ENCODE results near the gene SORCS3.

SORCS3 gene

DNA sequence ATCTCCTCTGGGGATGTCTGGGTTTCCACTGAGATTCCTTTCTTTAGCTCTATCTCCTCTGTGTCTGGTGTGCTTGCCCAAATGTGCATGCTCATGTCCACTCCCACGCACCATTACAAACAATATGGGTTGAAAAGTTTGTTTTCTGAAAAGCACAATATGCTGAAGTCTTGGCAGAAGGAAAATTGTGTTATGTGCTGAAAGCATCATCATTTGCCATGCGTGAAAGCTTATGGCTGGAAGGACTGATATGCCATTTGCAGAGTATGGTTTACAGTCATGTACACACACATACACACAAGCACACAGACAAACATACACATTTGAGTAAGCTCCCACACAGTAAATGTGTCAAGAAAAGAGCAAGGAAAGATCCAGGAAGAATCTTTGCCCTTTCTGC lies 231.6 kb downstream of the SORCS3 start:
- DNase-seq: no peak

DNA sequence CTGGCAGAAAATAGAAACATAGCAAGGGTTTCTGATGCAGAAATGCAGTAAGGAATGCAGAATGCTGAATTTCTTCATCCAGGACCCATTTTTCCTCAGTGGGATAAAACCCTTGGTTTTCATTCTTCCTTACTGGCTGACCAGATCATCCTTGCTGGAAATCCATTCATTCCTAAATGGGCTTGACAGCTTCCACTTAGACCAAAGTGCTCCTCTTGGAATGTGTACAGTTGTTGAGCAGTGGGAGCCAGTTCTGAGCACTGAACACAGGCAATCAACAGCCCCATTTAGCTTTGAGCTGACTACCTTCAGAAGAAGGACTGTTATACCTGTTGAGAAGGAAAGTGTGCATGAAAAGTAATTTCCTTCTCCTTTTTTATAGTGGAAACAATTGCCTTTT lies 232.1 kb downstream of the SORCS3 start:
- no peak for DNase-seq

DNA sequence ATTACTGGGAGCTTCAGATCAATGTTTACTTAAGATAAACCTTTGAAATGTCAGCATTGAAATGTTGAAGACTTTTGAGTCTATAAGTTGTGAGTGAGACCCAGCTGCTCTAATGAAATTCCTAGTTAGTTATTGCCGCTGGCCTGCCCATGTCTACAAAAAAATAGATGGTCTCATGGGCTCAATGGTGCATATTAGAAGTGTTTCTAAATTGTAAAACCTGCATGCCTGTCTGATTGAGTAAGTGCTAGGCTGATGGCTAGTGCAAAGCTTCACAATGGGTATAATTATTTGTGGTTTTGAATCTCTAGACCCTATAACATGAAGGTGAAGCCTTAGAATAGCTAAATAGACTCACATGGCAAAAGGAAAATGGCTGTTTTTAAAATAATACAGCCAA lies 234.5 kb downstream of the SORCS3 start:
- no peak for DNase-seq

DNA sequence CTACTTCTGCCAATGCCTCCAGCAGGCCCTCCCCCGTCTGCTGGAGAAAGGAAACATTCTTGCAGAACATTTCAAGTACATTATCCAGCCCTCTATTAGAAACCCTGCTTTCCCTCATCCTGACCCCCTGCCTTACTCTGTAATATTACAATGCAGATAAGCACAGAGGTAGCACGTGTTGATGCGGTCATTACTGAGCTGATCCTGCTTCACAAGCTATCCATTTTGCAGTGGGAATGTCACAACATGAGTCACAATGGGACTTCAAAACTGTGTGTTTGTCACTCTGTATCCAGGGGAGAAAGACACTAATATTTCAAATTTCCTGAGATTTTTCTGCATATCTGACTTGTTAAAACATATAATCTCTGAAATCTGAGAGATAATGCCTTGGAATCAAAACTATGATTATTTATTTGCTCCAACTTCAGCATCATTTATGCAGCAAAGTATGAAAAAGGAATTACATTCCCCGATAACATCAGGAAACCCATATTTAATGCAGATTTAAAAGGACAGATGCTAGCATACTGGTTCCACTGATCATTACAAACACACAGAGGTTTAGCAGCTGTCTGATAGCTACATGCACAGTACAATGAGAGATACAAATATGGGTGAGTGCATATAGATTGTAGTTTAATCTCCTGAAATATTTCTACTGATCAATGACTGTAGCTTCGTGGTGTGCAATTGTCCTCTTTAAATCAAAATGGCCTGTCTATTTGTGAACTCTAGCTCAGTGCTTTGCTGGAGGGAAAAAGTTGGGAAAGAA lies 239.7 kb downstream of the SORCS3 start:
- DNase-seq: no peak

DNA sequence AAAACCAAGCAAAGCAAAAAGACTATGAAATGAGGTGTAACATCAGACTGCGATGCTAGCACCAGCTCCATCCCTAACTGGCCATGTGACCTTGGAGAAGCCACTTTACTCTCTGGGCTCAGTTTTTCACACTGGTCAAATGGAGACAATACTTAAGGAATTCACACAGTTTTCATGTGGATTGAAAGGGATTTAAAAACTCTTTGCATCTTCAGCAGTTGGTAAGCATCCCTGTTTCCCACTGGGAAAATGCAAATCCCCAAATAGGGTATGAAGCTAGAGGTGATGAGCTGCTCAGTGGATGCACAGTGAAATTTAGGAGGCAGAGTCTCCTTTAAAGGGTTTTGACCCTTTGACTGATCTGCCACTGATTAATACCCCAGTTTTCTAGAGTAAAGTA lies 240.7 kb downstream of the SORCS3 start:
- DNase-seq: no peak

DNA sequence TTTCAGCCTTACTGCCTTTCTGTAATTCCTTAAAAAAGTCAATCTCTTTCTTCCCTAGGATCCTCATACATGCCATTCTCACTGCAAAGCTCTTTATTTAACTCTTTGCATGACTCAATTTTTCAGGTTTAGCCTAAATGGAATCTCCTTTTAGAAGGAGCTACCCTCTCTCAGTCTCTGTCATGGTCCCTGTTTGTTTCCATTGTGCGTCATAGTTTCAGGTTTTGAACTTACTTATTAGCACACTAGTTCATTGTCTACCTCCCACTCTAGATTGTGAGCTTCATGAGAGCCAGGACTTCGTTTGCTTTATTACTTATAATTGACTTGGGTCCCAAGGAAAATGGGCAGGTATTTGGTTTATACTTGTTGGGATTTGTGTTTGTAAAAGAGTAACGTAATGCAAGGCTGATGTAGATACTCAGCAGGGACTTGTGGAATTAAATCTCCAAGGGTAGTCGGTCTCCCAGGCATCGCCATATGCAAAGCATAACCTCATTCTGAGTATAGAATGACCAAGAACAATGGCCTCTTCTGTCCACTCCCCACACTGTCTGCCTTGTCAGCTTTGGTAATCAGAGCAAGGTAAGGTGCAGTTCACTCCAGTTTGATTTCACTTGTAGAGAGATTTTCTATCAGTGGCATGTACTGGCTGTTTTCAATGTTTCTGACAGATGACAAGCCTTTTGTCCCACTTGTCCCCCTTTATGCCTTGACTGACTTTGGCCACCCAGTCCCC lies 252.0 kb downstream of the SORCS3 start:
- DNase-seq: no peak

DNA sequence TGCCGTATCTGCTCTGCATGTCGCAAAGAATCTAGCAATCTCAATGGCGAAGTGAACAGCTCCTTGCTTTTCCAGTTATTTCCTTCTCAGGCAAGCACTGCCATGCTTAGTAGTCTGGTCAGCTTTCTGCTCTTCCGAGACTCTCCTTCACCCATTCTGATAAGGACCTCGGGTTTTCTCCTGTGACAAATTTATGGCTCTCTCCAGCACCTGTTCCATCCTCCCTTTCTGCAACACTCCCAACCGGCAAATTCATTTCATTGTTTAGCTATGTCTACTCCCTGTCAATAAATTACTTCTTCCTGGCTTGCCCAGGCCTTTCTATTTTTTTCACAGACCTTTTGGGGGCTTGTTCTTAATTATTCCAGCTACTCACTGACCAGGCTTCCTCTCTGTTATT lies 252.6 kb downstream of the SORCS3 start:
- no peak for DNase-seq

DNA sequence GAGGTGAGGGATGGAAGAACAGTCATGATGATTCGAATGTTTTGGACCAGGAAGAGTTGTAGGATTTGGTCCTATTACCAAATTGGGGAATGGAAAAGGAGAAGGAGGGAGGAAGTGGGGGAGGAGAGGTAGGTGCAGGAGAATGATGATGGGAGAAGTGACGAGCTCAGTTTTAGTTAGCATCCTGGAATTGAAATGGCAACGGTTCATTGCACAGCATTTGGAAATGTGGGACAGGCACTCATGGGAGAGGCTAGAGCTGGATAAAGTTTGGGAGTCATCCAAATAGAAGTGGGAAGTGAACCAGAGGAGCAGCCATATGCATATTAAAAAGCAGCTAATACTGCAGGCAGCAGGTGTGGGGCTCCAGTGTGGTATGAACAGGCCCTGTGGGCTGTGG lies 253.6 kb downstream of the SORCS3 start:
- DNase-seq: no peak

DNA sequence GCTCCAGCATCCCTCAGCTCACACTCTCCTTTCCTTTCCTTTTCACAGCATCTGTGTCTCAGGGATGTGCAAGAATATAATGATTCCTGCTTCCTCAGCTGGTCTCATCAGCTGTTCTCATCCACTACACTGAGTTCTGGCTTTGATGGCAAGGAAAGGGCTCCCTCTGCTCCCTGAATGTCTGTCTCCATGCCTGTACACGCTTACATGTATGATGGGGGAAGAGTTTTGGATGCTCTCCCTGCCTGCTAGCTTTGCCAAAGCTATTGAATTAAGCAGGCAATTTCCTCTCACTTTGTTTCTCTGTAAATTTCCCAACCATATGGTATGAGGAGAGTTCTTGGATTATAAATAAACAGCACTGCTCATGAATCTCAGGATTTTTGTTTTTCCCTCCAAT lies 254.5 kb downstream of the SORCS3 start:
- DNase-seq: no peak

DNA sequence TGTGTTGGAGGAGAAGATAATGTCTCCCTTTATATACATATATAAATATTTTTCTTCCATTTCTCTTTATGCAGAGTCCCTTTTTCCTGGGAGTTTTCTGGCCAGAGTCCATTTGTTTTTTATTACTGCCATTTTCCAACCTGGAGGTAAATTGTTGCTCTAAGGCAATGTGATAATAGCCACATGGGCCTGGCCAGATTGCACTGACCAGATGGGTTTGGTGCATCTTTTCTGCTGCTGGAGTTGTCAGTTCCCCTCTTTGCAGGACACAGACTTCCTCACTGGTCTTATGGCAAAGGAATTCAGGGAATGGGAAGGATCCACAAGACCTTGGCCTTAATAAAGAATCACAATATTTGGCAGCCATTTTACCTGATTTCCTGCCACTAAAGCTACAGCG lies 254.9 kb downstream of the SORCS3 start:
- no peak for DNase-seq

DNA sequence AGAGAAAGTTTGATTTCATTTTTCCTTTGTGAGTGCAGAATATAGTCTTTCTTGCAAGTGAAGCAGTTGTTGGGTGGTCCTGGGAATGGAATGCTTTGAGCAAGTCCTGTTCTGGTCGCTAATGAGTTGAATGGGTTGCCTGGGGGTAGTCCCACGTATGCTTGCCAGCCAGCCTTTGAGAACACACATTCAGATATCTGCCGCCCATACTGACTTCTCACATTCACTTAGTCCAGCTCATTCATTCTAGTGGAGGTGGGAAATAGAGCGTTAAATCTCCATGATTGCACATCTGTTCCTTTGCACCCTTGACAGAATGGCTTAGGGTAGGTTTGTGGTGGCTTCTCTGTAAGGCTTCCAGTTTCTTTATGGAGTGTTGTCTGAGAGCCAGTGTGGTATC lies 256.6 kb downstream of the SORCS3 start:
- no peak for DNase-seq

DNA sequence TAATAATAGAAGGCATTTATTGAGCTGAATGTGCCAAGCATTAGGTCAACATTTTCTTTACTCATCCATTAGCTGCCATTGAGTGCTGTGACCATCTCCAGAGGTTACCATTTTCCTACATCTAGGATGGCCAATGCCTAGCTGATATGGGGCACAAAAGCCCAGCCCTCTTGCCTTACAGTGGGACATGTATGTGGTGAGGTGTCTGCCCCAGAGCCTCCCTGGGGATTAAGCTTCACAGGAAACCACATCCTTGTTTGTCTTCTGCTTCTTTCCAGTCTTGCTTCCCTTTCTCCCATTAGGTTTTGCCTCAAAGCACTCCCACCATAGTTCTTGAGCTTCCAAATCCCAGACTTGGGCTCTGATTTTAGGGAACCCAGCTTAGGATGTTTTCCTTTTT lies 258.7 kb downstream of the SORCS3 start:
- DNase-seq: no peak

DNA sequence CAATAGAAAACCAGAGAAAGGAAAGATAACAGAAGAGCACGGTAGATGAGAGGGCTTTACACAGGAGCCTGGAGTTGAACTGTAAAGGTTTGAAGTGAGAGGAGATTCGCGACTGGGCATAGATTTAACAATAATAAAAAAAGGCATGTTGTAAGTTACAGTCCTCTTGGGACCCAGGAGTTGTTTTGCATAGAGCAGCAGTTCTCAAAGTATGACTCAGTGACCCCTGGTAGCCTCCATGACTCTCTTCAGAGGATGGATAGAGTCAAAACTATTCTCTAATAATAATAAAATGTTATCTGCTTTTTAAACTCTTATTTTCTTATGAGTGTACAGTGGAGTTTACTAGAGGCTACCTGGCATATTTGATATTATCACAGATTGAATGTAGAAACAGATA lies 262.3 kb downstream of the SORCS3 start:
- no peak for DNase-seq

DNA sequence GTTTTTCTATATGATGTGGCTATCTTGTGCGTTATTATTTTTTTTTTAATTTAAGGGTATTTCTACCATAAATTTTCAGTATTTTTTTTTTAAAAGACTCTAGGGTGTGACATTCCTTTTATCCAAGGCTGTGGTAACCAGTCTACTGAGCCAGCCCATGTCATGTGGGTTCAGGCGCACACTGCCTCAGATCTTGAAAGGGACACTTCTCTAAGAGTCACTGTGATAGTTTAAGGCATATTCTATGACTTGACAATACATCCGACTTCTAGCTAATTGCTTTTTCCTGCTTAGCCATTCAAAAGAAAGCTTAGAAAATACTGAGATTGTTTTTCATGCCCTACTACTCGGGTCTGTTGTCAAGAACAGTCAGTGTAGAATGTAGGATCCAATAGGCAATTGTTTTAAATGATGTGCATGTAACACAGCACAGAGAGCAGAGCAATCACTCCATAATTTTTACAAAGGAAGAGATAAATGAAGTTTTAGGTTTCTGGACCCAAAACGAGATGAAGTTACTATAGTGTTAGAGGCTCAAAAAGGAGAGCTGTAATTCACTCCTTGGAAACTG lies 263.7 kb downstream of the SORCS3 start:
- DNase-seq: no peak

DNA sequence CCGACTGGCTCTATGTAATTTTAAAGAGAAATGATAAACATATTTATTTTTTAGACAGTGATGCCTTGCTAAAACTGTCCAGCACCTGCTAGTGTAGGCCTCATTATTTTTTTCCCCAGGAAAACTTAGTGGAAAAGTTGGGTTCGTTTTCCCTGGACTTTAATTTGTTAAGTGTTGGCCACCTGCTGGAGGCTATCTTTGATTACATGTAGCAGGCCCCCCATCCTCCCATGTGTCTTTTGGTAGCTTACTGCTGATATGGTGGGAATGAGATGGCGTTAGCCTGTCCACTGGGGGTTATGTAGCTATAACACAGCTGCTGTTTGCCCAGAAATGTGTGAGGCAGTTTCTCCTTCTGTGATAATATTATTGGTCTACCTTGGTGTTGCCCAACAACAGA lies 265.0 kb downstream of the SORCS3 start:
- no peak for DNase-seq

DNA sequence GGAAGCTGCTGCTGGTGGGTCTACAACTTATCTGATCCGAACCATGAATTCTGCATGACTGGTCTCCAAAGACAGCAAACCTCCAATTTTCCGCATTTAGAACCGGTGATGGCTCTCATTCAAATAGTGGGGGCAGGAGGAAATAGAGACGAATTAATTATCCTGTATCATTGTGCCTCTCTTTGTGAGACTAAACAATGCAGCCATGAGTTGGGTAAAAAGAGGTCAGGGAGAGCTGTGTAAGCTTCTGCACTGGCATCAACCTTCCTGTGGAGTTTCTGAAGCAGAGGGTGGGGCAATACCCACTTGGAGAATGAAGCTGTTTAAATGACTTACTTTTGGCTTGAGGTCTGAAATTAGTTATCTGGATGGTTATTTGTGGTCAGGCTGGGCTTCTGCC lies 266.4 kb downstream of the SORCS3 start:
- DNase-seq: no peak

DNA sequence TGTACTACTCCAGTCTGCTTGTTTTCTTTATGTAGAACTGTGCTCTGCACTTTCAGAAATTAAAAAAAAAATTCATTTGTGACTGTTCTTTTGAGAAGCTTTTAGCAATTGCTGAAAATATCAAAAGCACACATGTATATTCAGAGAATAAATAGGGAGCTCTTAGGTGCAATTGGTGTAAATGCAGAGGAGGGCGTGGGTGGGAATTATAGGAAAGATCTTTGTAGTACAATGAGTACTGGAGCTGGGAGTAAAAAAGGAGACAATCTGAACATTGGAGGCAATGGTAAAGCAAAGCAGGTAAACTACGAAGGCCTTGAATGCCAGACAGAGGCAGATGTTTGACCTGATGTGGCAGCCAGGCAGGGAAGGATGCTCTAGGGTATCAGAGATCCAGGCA lies 267.5 kb downstream of the SORCS3 start:
- DNase-seq: no peak

DNA sequence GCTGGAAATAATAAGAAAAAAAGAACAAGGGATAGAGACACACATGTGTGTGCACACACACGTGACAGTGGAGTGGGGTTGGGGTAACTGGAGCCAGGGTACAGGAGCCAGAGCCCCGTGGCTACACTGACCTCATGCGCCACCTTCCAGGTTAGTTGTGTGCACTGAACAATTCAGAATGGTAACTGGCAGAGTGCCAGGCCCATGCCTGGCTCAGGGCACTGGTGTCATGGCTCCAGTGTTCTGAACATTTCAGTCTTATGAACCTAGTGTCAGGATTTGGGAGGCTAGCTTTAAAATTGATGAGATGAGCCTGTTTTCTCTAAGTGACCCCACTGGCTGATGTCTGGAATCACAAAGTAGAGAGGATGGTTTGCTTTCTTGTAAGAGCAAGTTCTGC lies 269.6 kb downstream of the SORCS3 start:
- DNase-seq: no peak

DNA sequence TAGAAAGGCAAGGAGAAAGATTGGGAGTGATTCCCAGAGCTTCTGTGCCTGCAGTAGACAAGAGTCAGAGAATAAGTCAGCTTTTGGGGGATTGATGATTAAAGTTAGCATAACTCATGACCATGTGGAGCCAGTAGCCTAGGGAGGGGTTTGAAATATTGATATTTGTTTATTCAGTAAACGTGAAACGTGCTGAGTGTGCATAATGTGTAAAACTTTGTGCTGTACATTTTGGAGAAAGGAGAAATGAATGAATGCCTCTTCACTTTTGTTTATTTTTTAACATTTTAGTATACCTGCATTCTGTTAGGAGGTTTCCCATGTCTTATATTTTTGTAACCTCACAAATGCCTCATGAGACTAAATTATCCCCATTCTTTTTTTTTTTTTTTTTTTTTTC lies 272.3 kb downstream of the SORCS3 start:
- no peak for DNase-seq

DNA sequence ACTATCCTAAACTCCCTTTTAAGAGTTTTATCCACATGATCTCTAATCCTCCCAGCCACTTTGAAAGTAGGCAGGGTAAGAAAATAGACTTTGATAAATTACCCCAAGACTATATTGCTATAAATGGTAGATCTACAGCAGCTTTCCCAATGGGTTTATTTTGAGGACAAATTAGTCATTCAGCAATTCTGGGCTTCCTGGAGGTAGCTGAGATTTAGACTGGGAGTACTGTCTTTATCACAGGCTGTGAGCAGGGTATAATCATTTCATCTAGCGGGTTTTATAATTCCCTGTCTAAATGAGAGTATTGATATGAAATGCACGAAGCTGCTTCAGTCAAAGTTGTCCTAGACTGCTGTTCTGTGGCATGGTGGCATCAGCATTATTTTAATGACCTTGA lies 279.4 kb downstream of the SORCS3 start:
- DNase-seq: no peak

DNA sequence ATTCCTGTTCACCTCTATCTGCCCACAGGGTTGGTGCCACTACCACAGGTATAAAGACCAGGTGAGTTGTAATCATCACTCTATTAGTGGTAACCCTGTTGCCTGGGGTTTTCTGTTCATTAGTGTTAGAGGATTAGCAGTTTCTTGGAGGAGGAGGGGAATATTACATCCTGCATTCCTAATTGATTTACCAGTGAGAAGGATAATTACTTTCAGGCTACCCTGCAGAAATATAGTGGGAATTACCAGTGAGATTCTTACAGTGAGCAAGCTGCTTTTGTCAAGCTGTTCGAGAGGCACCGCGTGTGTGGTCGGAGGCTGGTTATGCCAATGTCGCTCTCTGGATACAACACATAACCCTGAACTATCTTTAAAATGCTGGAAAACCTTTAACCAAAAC lies 280.7 kb downstream of the SORCS3 start:
- DNase-seq: no peak

DNA sequence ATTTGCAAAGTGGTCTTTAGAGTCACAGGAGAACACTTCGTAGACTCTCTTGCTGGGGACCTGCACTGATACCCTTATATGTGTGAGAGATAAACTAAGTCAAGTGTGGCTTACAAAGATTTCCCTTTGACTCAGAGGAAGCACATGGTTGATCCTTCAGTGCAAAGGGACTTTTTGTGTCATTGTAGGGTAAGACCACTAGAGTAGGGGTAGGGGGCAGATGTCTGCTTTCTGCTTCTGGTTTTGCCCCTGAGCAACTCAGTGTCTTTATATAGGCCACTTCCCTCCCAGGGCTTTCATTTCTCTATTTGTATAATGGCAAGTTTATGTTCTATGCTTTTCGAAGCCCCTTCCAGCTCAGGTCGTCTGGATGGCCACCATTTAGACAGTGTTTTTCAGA lies 281.7 kb downstream of the SORCS3 start:
- no peak for DNase-seq

DNA sequence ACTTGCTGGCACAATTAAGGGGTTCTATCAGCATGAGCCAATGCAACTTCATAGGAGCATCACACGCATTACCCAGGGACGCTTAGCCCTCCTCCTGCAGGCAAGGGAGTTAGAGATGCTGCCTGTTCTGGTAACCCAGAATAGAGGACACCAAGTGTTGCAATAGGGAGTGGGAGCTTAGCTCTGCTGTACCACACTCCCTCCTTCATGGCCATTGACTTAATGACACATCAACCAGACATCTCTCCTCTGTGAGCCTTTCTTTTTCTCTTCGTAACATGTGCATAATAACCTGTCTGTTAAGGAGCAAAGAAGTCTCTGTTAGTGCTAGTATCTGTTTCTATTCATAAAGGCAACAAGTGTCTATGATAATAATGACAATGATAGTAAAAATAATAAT lies 282.4 kb downstream of the SORCS3 start:
- no peak for DNase-seq

DNA sequence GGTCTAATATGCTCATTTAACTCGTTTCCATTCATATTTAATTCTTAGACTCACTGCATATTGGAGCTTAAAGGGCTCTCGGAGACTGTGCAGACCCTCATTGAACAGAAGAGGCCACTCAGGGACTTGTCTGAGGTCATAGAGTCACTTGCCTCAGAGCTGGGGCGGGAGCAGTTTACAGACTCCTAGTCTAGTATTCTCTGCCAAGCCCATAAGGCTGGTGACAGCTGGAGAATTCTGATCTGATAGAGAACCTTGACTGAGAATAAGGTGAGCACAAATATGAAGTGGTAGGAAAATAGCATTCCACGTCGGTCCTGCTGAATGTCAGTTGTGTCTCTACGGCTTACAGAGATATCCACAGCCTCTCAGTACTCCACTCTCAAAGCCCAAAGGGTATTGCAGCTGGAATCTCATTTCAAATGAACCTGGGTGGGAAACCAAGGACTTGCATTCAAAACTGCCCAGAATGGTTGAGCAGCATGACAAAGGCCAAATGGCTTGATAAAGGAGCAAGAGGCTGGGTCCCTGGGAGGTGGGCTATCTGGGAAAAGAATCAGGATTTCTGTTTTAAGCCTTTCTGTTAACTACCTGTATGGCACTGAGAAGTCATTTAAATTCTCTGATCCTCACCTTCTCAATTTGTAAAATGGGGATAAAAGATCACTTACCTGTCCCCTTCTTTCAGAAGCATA lies 283.2 kb downstream of the SORCS3 start:
- no peak for DNase-seq
